Activated CD4-positive, alpha-beta T cell treated with anti-CD3 and anti-CD28 coated beads for 36 hours (primary cell): ENCODE data around the gene C7orf33. TPM values are rescaled to one million over a fixed set of nuclear protein-coding genes. Genes with fewer than 3 reads are reported as not detected.
"Not testable (repeated sequence)": the region's sequence is repeated elsewhere in the genome, so short reads cannot be mapped to it uniquely, and the experiment has no call there.

ENCODE experiments used
- ATAC-seq: fragments of 200-7000 bp; cut with Tn5 transposase; one replicate; pipeline ENCODE4 v1.10.0; 2021; ENCODE audit warnings: mild to moderate bottlenecking, moderate library complexity
- CTCF ChIA-PET: fragments of 350-600 bp; sonication (Branson Sonifier 250); formaldehyde crosslinking; loops from one replicate; lab custom pipeline; 2021; ENCODE audit warnings: antibody characterized with exemption; lab: Charles Lee
- POLR2A ChIA-PET: fragments of 350-600 bp; sonication (Branson Sonifier 250); formaldehyde crosslinking; loops from one replicate; lab custom pipeline; 2021; ENCODE audit warnings: antibody characterized with exemption, inconsistent platforms; lab: Charles Lee
- DNase-seq: peaks from one replicate; pipeline ENCODE4 v3.0.0-alpha.2; 2020
- H3K27ac Mint-ChIP-seq: one replicate; pipeline ENCODE4 v1.8.0; 2021; ENCODE audit warnings: mixed read lengths
- H3K27me3 Mint-ChIP-seq: one replicate; pipeline ENCODE4 v1.8.0; 2021; ENCODE audit warnings: mixed read lengths
- H3K36me3 Mint-ChIP-seq: one replicate; pipeline ENCODE4 v1.8.0; 2021; ENCODE audit warnings: low read depth, mixed read lengths
- H3K4me1 Mint-ChIP-seq: one replicate; pipeline ENCODE4 v1.8.0; 2021; ENCODE audit warnings: mixed read lengths
- H3K4me3 Mint-ChIP-seq: one replicate; pipeline ENCODE4 v1.8.0; 2021; ENCODE audit warnings: mild to moderate bottlenecking, moderate library complexity, mixed read lengths
- H3K9me3 Mint-ChIP-seq: one replicate; pipeline ENCODE4 v1.8.0; 2021; ENCODE audit warnings: low read depth, mixed read lengths
- intact Hi-C, 2 experiments: fragments of 100-400 bp; cut with DNase I in 1 of 2; cut with micrococcal nuclease in 1 of 2; formaldehyde crosslinking; loops; one replicate each; pipeline versions ENCODE4 v1.14.2 to v1.15.1; 2022 to 2024; cut with DNase I, micrococcal nuclease
- total RNA-seq, 2 experiments: library from RNA; stranded (reverse); gene quantifications; one replicate each; pipeline ENCODE4 v1.2.3, GENCODE V29; 2021

The C7orf33 gene
- total RNA-seq, 2 experiments from 2014 or later: not detected

DNA sequence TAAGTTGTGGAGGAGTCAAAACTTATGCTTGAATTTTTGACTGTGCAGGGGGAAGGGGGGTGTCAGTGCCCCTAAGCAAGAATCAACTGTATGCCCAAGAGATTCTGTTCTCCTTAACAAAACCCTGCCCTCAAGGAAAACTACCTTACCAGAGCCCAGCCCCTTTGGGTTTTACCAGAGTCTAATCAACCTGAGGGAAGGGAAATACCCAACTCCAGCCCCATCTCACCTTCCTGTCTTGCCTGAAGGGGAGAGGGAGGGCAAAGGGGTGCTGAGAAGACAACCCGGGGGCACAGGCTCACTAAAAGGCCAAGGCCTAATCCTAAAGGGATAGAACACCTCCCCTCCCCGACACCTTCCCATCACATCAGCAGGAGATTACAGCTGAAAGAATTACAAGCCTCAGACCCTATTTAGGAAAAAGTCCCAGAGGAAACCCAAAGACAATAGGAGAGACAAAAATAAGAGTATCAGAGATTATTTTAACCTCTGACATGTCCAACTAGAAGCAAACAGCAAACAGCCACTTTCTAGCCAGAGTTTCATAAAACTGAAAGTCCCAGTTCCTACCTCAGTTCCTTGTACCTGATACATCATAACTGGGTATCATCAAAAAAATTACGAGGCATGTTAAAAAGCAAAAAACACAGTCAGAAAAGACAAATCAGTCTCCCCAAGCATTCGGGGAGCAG, 26.8 kb upstream of the C7orf33 start:
- intact Hi-C loops: loop anchor here (1.0 to 5.0 kb wide), 5 partner anchors 21 to 134 kb away; partner anchors contain the start of gene CUL1 (in 1 of the 2)
- POLR2A ChIA-PET: interaction anchor here (0.6 to 1.0 kb wide), 4 partner anchors 10 to 195 kb away, joined by 3 to 6 read pairs (median 4); no protein-coding TSS in a partner anchor
- Mint-ChIP-seq H3K9me3 (peaks cover 8% of the 10 kb centered on the region), H3K27me3 (peaks cover 8% of the 10 kb centered on the region), H3K36me3 (no peaks in the 10 kb centered on the region), H3K4me3 (peak overlapping the region; percentile 40), H3K4me1 (peaks cover 17% of the 10 kb centered on the region), H3K27ac (peak overlapping the region; percentile 81)
- CTCF ChIA-PET: interaction anchor here (0.6 to 3.9 kb wide), 4 partner anchors 9 to 223 kb away, joined by 3 to 28 read pairs (median 5); no protein-coding TSS in a partner anchor
- DNase-seq (no peak), ATAC-seq (peak; percentile 57)

DNA sequence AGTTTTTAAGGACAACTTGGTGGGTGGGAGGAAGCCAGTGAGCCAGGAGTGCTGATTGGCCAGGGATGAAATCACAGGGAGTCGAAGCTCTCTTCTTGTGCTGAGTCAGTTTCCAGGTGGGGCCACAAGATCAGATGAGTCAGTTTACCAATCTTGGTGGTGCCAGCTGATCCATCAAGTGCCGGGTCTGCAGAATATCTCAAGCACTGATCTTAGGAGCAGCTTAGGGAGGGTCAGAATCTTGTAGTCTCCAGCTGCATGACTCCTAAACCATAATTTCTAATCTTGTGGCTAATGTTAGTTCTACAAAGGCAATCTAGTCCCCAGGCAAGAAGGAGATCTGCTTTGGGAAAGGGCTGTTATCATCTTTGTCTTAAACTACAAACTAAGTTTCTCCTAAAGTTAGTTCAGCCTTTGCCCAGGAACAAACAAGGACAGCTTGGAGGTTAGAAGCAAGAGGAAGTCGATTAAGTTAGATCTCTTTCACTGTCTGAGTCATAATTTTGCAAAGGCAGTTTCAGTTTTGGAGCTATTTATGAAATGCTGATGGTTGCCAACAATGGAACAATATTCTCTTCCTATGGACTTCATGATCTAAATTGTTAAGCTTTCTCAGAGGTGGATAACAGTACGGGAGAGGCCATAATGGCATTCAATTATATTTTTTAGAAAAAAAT, 26.2 kb upstream of the C7orf33 start:
- ATAC-seq (peak; percentile 88), DNase-seq (peak; percentile 69)
- not testable (repeated sequence) for H3K27me3 Mint-ChIP-seq, H3K9me3 Mint-ChIP-seq, H3K36me3 Mint-ChIP-seq
- intact Hi-C loops: loop anchor here (1.0 to 5.0 kb wide), 5 partner anchors 20 to 133 kb away; partner anchors contain the start of gene CUL1 (in 1 of the 2)
- peak overlapping the region; percentile 81 for H3K27ac Mint-ChIP-seq
- peak overlapping the region; percentile 40 for H3K4me3 Mint-ChIP-seq
- H3K4me1 Mint-ChIP-seq: peaks cover 17% of the 10 kb centered on the region
- CTCF ChIA-PET: interaction anchor here (0.6 to 3.9 kb wide), 7 partner anchors 9 to 292 kb away, joined by 3 to 28 read pairs (median 5); no protein-coding TSS in a partner anchor
- POLR2A ChIA-PET: interaction anchor here (0.6 to 1.0 kb wide), 4 partner anchors 10 to 194 kb away, joined by 3 to 6 read pairs (median 4); no protein-coding TSS in a partner anchor

DNA sequence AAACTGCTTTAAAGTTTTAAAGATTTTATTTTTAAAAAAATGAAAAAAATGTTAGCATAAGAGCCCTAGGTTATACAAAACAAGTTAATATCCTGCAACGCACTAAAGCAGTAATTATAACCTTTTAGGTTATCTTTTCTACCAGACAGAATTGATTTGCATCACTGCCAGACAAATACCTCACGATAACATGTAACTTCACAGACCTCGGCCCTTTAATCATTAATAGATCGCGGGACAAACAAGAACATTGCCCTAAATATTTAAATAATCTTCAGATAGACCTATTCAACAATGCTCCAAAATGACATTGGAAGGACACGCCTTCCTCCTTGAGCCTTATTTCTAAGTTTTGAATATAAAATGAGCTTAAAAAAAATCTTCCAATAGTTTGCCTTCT, 23.8 kb upstream of the C7orf33 start:
- Mint-ChIP-seq H3K9me3 (peaks cover 8% of the 10 kb centered on the region), H3K4me3 (no peak overlapping the region), H3K27ac (no peak overlapping the region), H3K4me1 (peaks cover 24% of the 10 kb centered on the region), H3K36me3 (no peaks in the 10 kb centered on the region), H3K27me3 (no peaks in the 10 kb centered on the region)
- no peak for DNase-seq
- ChIA-PET CTCF (no interaction called here), POLR2A (no interaction called here)
- no peak for ATAC-seq
- intact Hi-C loops: no loop called here

DNA sequence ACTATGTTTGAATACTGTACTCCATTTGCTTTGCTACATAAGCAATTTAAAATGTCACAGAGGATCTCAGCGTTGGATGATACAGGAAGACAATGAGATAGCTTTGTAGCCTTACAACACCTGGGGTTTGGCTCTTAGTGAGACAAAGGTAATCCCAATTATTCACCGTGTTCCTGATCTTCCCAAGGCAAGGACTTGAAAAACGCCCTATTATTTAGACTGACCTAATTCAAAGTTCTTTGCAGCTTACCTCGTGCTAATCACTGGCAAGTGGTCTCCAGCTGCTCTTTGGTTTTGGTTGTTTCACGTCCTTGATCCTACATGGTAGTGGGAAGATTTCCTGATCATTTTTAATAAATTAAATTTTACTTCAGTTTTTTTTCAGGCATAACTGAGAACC, 23.0 kb upstream of the C7orf33 start:
- Mint-ChIP-seq H3K9me3 (peaks cover 8% of the 10 kb centered on the region), H3K27me3 (no peaks in the 10 kb centered on the region), H3K4me3 (no peak overlapping the region), H3K27ac (no peak overlapping the region), H3K4me1 (peaks cover 24% of the 10 kb centered on the region), H3K36me3 (no peaks in the 10 kb centered on the region)
- ChIA-PET POLR2A (no interaction called here), CTCF (no interaction called here)
- no peak for DNase-seq
- intact Hi-C loops: no loop called here
- no peak for ATAC-seq

DNA sequence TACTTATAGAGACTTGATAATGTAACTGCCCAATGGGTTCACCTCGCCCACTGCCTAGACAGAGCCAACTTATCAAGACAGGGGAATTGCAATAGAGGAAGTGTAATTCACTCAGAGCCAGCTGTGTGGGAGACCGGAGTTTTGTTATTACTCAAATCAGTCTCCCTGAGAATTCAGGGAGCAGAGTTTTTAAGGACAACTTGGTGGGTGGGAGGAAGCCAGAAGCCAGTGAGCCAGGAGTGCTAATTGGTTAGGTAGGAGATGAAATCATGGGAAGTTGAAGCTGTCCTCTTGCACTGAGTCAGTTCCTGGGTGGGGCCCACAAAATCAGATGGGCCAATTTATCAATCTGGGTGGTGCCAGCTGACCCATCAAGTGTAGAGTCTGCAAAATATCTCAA, 20.1 kb upstream of the C7orf33 start:
- intact Hi-C loops: no loop called here
- no peak overlapping the region for H3K4me3 Mint-ChIP-seq
- H3K36me3 Mint-ChIP-seq: no peaks in the 10 kb centered on the region
- DNase-seq: no peak
- no peaks in the 10 kb centered on the region for H3K9me3 Mint-ChIP-seq
- H3K27ac Mint-ChIP-seq: no peak overlapping the region
- H3K4me1 Mint-ChIP-seq: peaks cover 7% of the 10 kb centered on the region
- CTCF ChIA-PET: no interaction called here
- peaks cover 7% of the 10 kb centered on the region for H3K27me3 Mint-ChIP-seq
- no peak for ATAC-seq
- POLR2A ChIA-PET: no interaction called here

DNA sequence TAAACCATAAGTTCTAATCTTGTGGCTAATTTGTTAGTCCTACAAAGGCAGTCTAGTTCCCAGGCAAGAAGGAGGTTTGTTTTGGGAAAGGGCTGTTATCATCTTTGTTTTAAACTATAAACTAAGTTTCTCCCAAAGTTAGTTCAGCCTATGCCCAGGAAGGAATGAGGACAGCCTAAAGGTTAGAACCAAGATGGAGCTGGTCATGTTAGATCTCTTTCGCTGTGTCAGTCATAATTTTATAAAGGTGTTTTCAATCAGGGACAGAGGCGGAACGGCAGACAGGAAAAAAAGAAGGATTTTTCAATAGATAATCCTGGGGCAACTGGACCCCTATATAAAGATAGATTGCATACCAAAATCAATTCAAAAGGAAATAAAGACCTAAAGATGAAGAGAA, 19.6 kb upstream of the C7orf33 start:
- intact Hi-C loops, H3K27ac Mint-ChIP-seq, DNase-seq, H3K9me3 Mint-ChIP-seq, POLR2A ChIA-PET, H3K27me3 Mint-ChIP-seq, ATAC-seq, H3K4me3 Mint-ChIP-seq, H3K36me3 Mint-ChIP-seq: not testable (repeated sequence)
- CTCF ChIA-PET: interaction anchor here (0.6 to 1.3 kb wide), 2 partner anchors 9 to 463 kb away, joined by 3 to 4 read pairs; no protein-coding TSS in a partner anchor
- H3K4me1 Mint-ChIP-seq: peaks cover 11% of the 10 kb centered on the region

DNA sequence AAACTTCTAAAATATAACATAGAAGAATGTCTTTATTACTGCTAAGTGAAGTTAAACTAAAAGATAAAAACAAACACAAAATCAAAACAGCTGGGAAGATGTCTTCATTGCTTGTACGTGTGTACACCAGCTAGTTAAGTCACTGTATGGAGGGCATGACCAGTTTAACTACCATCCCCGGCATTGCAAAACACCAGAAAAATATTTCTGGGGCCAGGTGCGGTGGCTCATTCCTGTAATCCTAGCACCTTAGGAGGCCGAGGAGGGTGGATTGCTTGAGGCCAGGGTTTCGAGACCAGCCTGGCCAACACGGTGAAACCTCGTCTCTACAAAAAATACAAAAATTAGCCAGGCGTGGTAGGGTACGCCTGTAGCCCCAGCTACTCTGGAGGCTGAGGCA, 19.2 kb upstream of the C7orf33 start:
- Mint-ChIP-seq H3K36me3 (no peaks in the 10 kb centered on the region), H3K4me3 (no peak overlapping the region), H3K27ac (no peak overlapping the region), H3K9me3 (no peaks in the 10 kb centered on the region), H3K27me3 (peaks cover 7% of the 10 kb centered on the region), H3K4me1 (peaks cover 12% of the 10 kb centered on the region)
- DNase-seq (no peak), ATAC-seq (no peak)
- CTCF ChIA-PET: interaction anchor here (0.6 to 1.3 kb wide), 2 partner anchors 10 to 463 kb away, joined by 3 to 4 read pairs; no protein-coding TSS in a partner anchor
- POLR2A ChIA-PET: no interaction called here
- intact Hi-C loops: no loop called here

DNA sequence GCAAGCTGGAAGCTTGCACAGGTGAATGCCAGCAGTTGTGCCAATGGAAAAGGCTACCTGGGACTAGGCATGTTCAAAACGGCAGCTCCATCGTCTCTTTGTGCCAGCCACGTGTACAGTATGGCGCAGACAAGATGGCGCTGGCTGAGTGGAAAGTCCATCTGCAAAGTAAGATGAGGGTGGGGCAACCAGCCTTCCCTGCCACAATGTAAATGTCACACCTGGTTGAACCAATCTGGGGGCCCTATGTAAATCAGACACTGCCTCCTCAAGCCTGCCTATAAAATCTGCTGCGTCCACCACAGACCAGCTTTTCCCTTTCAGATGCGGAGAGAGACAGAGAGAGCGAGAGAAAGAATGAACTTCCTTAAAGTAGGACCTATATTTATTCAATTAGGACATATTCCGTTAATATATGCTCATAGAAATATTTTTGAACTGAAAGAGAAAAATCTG, 18.5 kb upstream of the C7orf33 start:
- DNase-seq: no peak
- Mint-ChIP-seq H3K4me1 (peaks cover 12% of the 10 kb centered on the region), H3K4me3 (no peak overlapping the region), H3K27me3 (peaks cover 7% of the 10 kb centered on the region), H3K9me3 (no peaks in the 10 kb centered on the region), H3K36me3 (no peaks in the 10 kb centered on the region), H3K27ac (no peak overlapping the region)
- ATAC-seq: no peak
- intact Hi-C loops: no loop called here
- ChIA-PET POLR2A (no interaction called here), CTCF (interaction anchor here (1.3 kb wide), 1 partner anchor 11 kb away, joined by 4 read pairs; no protein-coding TSS in a partner anchor)

DNA sequence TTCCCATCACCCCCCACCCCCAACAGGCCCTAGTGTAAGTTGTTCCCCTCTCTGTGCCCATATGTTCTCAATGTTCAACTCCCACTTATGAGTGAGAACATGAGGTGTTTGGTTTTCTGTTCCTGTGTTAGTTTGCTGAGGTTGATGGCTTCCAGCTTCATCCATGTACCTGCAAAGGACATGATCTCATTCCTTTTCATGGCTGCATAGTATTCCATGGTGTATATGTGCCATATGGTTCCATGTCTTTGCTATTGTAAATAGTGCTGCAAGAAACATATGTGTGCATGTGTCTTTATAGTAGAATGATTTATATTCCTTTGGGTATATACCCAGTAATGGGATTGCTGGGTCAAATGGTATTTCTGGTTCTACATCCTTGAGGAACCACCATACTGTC, 17.0 kb upstream of the C7orf33 start:
- CTCF ChIA-PET: interaction anchor here (0.6 to 3.6 kb wide), 11 partner anchors 9 to 394 kb away, joined by 3 to 28 read pairs (median 7); no protein-coding TSS in a partner anchor
- not testable (repeated sequence) for H3K9me3 Mint-ChIP-seq

DNA sequence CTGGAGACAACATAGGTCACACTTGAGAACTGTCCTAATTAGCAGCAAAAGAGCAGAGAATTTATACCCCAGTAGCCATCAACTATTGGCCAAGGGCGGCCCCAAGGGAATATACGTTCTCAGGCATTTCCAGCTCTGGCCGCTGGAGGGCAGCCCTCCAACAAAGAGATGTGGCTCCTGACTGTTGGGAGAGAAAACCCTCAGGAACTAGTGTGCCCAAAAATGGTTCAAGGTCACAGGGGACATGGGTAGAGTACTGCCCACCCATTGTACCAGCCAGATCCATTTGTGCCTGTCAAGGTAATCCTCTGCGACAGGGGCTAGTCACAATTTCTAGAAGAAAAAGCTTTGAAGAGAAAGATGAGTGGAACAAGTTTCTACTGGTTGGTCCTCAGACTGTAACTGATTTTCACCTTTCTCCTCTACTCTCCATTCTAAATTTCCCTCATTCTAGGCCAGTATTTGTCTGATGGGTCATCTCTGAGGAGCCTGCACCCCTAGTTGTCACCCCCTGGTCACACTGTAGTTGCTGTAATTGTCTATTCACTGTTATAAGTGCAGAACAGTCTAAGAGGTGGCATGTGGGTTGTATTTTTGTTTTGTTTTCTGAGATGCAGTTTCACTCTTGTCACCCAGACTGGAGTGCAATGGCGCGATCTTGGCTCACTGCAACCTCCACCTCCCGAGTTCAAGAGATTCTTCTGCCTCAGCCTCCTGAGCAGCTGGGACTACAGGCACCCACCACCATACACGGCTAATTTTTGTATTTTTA, 14.7 kb upstream of the C7orf33 start:
- peak; percentile 82 for DNase-seq
- peak; percentile 86 for ATAC-seq
- H3K4me1 Mint-ChIP-seq: peaks cover 13% of the 10 kb centered on the region
- intact Hi-C loops: loop anchor here (1.0 to 5.0 kb wide), 4 partner anchors 123 to 390 kb away; partner anchors contain the start of gene CUL1 (in 1 of the 2)
- CTCF ChIA-PET: interaction anchor here (0.6 to 3.6 kb wide), 33 partner anchors 8 to 490 kb away, joined by 3 to 28 read pairs (median 5); no protein-coding TSS in a partner anchor
- POLR2A ChIA-PET: no interaction called here
- peaks cover 7% of the 10 kb centered on the region for H3K27me3 Mint-ChIP-seq
- H3K9me3 Mint-ChIP-seq: no peaks in the 10 kb centered on the region
- no peak overlapping the region for H3K27ac Mint-ChIP-seq
- no peak overlapping the region for H3K4me3 Mint-ChIP-seq
- H3K36me3 Mint-ChIP-seq: no peaks in the 10 kb centered on the region

More for the DNA sequence above, 17.0 kb upstream of the C7orf33 start:
- H3K4me1 Mint-ChIP-seq: peaks cover 12% of the 10 kb centered on the region
- H3K36me3 Mint-ChIP-seq, DNase-seq, H3K27ac Mint-ChIP-seq, intact Hi-C loops, ATAC-seq, H3K4me3 Mint-ChIP-seq, H3K27me3 Mint-ChIP-seq: not testable (repeated sequence)
- POLR2A ChIA-PET: interaction anchor here (0.6 kb wide), 1 partner anchor 10 kb away, joined by 6 read pairs; no protein-coding TSS in a partner anchor
